ENCODE measurements around the gene GFRA1. TPM values are rescaled to one million over a fixed set of nuclear protein-coding genes. Genes with fewer than 3 reads are reported as not detected.

The GFRA1 gene
- total and polyA plus RNA-seq, 2 experiments from 2014 or later: 1.7 to 5.0 TPM

- TF ChIP-seq CTCF (IDR thresholded peaks at IDR 0.05; ENCODE audit: low read depth, low read length): no peak
- no peaks in the 10 kb centered on the region for H3K9me3 ChIP-seq (ENCODE audit: low read depth)
- H3K4me3 ChIP-seq: no peak overlapping the region
- H3K4me1 ChIP-seq (ENCODE audit: low read depth): no peaks in the 10 kb centered on the region
- no peaks in the 10 kb centered on the region for H3K36me3 ChIP-seq
- H3K27me3 ChIP-seq: no peaks in the 10 kb centered on the region
- no peak overlapping the region for H3K27ac ChIP-seq
- no peak for DNase-seq (ENCODE audit: low read depth in 1 of 2, low spot score in 1 of 2)
These were observed 115.5 kb downstream of the GFRA1 start for GRCh38 chr10:116157485-116157884.

GRCh38 chr10:116156819-116157218 lies 116.2 kb downstream of the GFRA1 start:
- no peaks in the 10 kb centered on the region for H3K36me3 ChIP-seq
- no peaks in the 10 kb centered on the region for H3K4me1 ChIP-seq (ENCODE audit: low read depth)
- no peaks in the 10 kb centered on the region for H3K27me3 ChIP-seq
- no peak overlapping the region for H3K4me3 ChIP-seq
- no peak overlapping the region for H3K27ac ChIP-seq
- TF ChIP-seq CTCF (IDR thresholded peaks at IDR 0.05; ENCODE audit: low read depth, low read length): no peak
- no peak for DNase-seq (ENCODE audit: low read depth in 1 of 2, low spot score in 1 of 2)
- H3K9me3 ChIP-seq (ENCODE audit: low read depth): no peaks in the 10 kb centered on the region

- Histone ChIP-seq H3K4me3 (no peak overlapping the region), H3K9me3 (ENCODE audit: low read depth) (no peaks in the 10 kb centered on the region), H3K27ac (no peak overlapping the region), H3K4me1 (ENCODE audit: low read depth) (no peaks in the 10 kb centered on the region), H3K27me3 (no peaks in the 10 kb centered on the region), H3K36me3 (no peaks in the 10 kb centered on the region)
- DNase-seq (ENCODE audit: low read depth in 1 of 2, low spot score in 1 of 2): no peak
- no peak for TF ChIP-seq CTCF (IDR thresholded peaks at IDR 0.05; ENCODE audit: low read depth, low read length)
These were observed 117.8 kb downstream of the GFRA1 start for GRCh38 chr10:116155191-116155590.

GRCh38 chr10:116154651-116155050 lies 118.4 kb downstream of the GFRA1 start:
- DNase-seq (ENCODE audit: low read depth in 1 of 2, low spot score in 1 of 2): no peak
- H3K36me3 ChIP-seq: no peaks in the 10 kb centered on the region
- no peaks in the 10 kb centered on the region for H3K9me3 ChIP-seq (ENCODE audit: low read depth)
- H3K27me3 ChIP-seq: no peaks in the 10 kb centered on the region
- H3K27ac ChIP-seq: no peak overlapping the region
- H3K4me1 ChIP-seq (ENCODE audit: low read depth): no peaks in the 10 kb centered on the region
- H3K4me3 ChIP-seq: no peak overlapping the region
- TF ChIP-seq CTCF (IDR thresholded peaks at IDR 0.05; ENCODE audit: low read depth, low read length): no peak

GRCh38 chr10:116151076-116151475 lies 121.9 kb downstream of the GFRA1 start:
- Histone ChIP-seq H3K9me3 (ENCODE audit: low read depth) (no peaks in the 10 kb centered on the region), H3K27me3 (no peaks in the 10 kb centered on the region), H3K27ac (no peak overlapping the region), H3K4me3 (no peak overlapping the region), H3K36me3 (no peaks in the 10 kb centered on the region), H3K4me1 (ENCODE audit: low read depth) (peaks cover 4% of the 10 kb centered on the region)
- no peak for DNase-seq (ENCODE audit: low read depth in 1 of 2, low spot score in 1 of 2)
- TF ChIP-seq CTCF (IDR thresholded peaks at IDR 0.05; ENCODE audit: low read depth, low read length): no peak

GRCh38 chr10:116150606-116151005 lies 122.4 kb downstream of the GFRA1 start:
- no peaks in the 10 kb centered on the region for H3K36me3 ChIP-seq
- H3K9me3 ChIP-seq (ENCODE audit: low read depth): no peaks in the 10 kb centered on the region
- TF ChIP-seq CTCF (IDR thresholded peaks at IDR 0.05; ENCODE audit: low read depth, low read length): no peak
- H3K4me1 ChIP-seq (ENCODE audit: low read depth): peaks cover 4% of the 10 kb centered on the region
- no peak overlapping the region for H3K27ac ChIP-seq
- no peaks in the 10 kb centered on the region for H3K27me3 ChIP-seq
- no peak overlapping the region for H3K4me3 ChIP-seq
- DNase-seq (ENCODE audit: low read depth in 1 of 2, low spot score in 1 of 2): no peak

Data from cardiac muscle cell (in vitro differentiated cells and primary cell).